K562 (cell line): Measurements from ENCODE around the gene TMEM154. TPM values are rescaled to one million over a fixed set of nuclear protein-coding genes. Genes with fewer than 3 reads are reported as not detected.

Experiments
- DEAF1 ChIP-seq: fragments of 450-650 bp; formaldehyde crosslinking; IDR thresholded peaks from 2 replicates; pipeline ENCODE4 v1.4.0; 2020; ENCODE audit warnings: mild to moderate bottlenecking, moderate library complexity
- HINFP ChIP-seq: fragments of 450-650 bp; conservative IDR thresholded peaks from 2 replicates; pipeline ENCODE4 v1.6.1; 2016; ENCODE audit warnings: missing genetic modification characterization, low read depth, mild to moderate bottlenecking, control low read depth, missing compliant biosample characterization
- HMBOX1 ChIP-seq: sonication (generic); IDR thresholded peaks from 2 replicates; pipeline ENCODE4 v1.6.1; 2016
- MAX ChIP-seq: sonication (generic); formaldehyde crosslinking; IDR thresholded peaks from 2 replicates; pipeline ENCODE4 v1.9.0; 2022; ENCODE audit warnings: mild to moderate bottlenecking, missing genetic modification reagents
- NR2C1 ChIP-seq, 2 experiments: fragments of 450-650 bp; IDR thresholded peaks; 2 replicates each; pipeline ENCODE4 v1.6.1; 2017; ENCODE audit warnings: mild to moderate bottlenecking in 2 of 2, antibody characterized with exemption in 1 of 2, inconsistent platforms in 1 of 2, missing compliant biosample characterization in 1 of 2, missing genetic modification characterization in 1 of 2
- TAF9B ChIP-seq: fragments of 450-650 bp; IDR thresholded peaks from 2 replicates; pipeline ENCODE4 v1.6.1; 2018; ENCODE audit warnings: mild to moderate bottlenecking; ENCODE audit not compliant: partially characterized antibody
- polyA plus RNA-seq, 8 experiments: library from polyadenylated mRNA; depleted of rRNA in 4 of 8; stranded (reverse) in 5 of 8; unstranded in 3 of 8; fragments of >200 nt; fragmentation: Nextera tagmentation in 2 of 8; fragmentation: Illumina TruSeq in 1 of 8; extraction: Ambion mirVana in 2 of 8; extraction: Trizol in 1 of 8; gene quantifications; 2 replicates each; pipeline versions ENCODE4 v1.2.1 to v1.2.3, GENCODE V29; 2011 to 2014; ENCODE audit warnings: inconsistent platforms in 1 of 8, missing spikeins in 1 of 8
- total RNA-seq, 7 experiments: library from RNA; depleted of rRNA in 6 of 7; stranded (reverse); fragments of >200 nt in 6 of 7; fragmentation: Illumina TruSeq in 2 of 7; extraction: Trizol in 2 of 7; gene quantifications; 2 replicates each; pipeline versions ENCODE4 v1.2.1 to v1.2.3, GENCODE V29; 2011 to 2021; ENCODE audit warnings: low replicate concordance in 1 of 7

The TMEM154 gene
- total and polyA plus RNA-seq, 9 of the 15 experiments (the other 6 are each of a cell fraction or from before 2014, with no cell fraction given): 0.13 to 1.8 (median 0.58) TPM

- TF ChIP-seq HINFP (tag): no peak
- no peak for TF ChIP-seq DEAF1 (CRISPR knock-in tag)
- TF ChIP-seq TAF9B: no peak
- no peak for TF ChIP-seq MAX (CRISPR knock-in tag)
- TF ChIP-seq HMBOX1: peak; percentile 56; the same call in 1 of the 2 replicates
- no peak for TF ChIP-seq NR2C1 (IDR thresholded peaks at IDR 0.05)
- peak; percentile 70 for TF ChIP-seq NR2C1 (tag; IDR thresholded peaks at IDR 0.05)
Observed at GRCh38 chr4:152586668-152587067, 93.1 kb downstream of the TMEM154 start (continued).
